ENCODE measurements around the gene PGP.

The PGP gene

DNA sequence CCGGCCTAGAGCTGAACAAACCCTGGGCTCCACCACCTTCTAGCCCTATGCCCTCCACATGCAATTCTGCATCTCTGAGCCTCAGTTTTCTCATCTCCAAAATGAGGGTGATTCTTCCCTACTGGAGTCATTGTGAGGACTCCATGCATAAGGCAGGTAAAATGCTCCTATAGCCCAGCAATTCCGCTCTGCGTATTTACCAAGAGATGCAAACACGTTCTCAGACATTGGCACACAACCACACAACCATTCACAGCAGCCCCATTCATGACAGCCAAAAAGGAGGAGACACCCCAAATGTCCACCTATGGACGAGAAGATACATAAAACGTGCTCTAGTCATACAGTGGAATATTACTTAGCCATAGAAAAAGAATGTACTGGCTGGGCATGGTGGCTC is 14.3 kb downstream of the PGP start:
- DNase-seq (ENCODE audit: low spot score) (no peak), FAIRE-seq (no peak)

DNA sequence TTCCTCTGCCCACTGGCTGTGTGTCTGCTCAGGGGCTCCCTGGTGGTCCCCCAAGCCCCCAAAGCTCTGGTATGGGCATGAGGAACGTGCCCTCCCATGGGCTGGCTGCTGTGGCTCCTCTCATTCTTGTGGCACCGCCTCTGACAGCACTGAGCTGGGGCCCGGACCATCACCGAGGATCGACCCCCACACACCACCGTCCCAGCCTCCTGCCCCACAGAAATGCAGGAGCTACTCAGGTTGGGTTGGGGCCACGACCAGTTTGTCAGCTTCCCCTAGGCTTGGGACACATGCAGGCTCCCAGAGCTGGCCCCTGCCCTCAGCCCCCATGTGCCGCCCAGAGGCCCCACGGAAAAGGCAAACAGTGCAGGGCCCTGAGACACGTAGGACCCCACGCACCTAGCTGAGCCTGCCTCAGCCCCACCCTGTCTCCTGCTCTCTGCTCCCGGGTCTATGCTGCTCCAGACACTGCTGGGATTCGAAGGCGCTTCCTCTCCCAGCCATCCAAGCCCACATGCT is 15.0 kb downstream of the PGP start:
- DNase-seq (ENCODE audit: low spot score) (no peak), FAIRE-seq (no peak)

DNA sequence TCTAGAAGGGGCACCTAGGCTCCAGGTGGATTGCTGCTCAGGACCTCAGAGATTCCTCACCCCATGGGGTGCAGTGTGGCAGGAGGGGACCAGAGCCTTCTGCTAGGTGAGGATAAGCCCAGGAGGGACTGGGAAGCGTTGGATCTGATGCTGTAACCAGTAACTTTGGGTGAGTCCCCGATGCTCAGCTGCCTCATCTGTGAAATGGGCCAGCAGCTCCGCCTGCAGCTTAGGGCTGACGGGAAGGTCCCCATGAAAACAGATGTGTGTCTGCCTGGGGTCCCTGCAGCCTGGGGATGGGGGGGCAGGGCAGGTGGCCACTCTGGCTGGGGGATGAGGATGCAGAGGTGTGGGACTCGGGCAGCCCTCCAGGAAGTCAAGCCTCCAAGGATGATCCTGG is 15.5 kb downstream of the PGP start:
- FAIRE-seq: no peak
- DNase-seq (ENCODE audit: low spot score): no peak

DNA sequence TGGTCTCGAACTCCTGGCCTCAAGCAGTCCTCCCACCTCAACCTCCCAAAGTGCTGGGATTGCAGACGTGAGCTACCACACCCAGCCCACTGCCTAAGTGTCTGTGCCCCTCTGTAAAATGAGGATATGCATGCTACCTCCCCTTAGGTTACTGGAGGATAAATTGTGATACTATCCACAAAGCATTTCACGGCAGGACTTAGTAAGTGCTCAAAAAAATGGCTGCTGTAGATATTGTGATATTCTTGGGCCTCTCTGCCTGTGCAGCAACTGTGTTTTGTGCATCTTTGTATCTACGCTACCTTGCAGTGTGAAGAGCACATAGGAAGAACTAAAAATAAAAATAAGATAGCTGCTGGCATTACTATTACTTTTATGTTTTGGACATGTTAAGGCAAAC is 16.4 kb downstream of the PGP start:
- FAIRE-seq (no peak), DNase-seq (ENCODE audit: low spot score) (no peak)

DNA sequence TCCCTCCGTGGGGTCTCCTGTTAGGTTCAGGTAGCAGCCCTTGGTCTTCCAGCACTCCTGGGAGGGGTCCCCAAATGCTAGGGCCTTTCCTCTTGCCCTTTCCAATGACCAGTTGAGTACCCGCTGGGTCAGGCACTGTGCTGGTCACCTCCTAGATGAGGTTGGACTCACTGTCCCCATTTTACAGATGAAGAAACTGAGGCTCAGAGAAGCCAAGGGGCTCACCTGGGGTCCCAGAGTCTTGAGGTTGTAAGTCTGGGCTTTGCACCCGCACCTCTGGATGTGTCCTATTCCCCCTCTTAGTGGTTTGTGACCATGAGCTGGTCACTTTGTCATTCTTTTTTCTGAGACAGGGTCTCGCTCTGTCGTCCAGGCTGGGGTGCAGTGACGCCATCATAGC is 16.9 kb downstream of the PGP start:
- FAIRE-seq: no peak

DNA sequence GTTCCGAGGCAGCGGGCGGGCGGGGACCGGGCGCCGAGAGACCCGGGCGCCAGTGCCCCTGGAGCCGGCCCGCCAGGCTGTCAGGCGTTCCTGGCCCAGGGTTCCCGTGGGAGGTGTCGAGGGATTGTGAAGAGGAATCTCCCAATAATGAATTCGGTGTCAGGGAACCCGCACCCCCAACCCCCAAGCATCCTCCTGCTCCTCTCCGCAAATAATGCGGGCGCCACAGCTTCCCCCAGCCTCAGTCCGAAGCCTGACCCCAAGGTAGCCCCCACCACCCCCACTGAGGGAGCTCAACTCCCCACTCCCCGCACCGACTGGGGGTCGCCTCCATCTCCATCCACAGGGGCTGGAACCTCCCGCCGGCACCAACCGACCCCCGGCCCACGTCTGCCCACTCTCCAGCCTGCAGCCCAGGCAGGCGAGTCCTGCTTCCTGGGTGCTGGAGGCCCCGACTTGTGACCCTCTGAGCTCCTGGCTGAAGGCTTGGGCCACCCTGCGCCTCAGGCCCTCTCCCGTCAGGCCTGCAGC is 17.6 kb downstream of the PGP start:
- FAIRE-seq: no peak

More for the DNA sequence above, 16.9 kb downstream of the PGP start:
- DNase-seq (ENCODE audit: low spot score): no peak

DNA sequence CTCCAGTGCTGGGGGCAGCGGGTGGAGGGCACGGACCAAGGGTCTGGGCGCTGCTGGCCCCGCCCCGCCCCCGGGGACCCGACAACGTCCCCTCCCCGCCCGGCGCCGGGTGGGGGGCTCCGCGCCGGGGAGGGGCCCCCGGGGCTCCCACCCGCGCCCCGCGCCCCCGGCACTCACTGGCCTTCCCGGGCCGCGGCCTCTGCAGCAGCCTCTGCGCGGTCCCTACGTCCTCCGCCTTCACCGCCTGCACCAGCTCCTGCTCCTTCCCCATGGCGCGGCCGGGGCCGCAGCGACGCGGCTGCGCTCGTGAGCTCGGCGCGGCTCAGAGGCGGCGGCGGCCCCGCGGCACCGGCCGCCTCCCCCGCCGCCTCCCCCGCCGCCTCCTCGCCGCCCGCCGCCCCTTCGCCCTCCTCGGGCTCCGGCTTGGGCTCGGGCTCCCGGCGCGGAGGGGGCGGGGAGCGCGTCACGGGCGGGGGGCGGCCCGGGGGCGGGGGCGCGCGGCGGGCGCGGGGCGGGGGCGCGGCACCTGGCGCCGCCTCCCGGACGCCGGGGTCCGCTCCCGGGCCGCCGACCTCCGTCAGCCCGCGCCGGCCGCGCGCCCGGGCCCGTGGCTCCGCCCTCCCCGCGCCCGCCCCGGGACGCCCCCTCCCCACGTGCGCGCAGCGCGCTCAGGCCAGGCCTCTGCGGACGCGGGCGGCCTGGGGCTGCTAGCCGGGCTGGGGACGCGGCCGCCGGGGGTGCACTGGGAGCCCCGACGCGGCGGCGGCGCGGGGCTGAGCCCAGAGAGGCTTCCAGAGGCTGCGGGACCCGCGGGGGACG is 18.3 kb downstream of the PGP start, which contains the start of gene CASKIN1:
CASKIN1 (minus strand) TSS at position 444 of the 819 bp plus-strand sequence; CDS start at position 271, 173 bp downstream.
- FAIRE-seq (peak; percentile 9), DNase-seq (ENCODE audit: low spot score) (peak; percentile 52)

More for the DNA sequence above, 17.6 kb downstream of the PGP start:
- DNase-seq (ENCODE audit: low spot score): no peak

DNA sequence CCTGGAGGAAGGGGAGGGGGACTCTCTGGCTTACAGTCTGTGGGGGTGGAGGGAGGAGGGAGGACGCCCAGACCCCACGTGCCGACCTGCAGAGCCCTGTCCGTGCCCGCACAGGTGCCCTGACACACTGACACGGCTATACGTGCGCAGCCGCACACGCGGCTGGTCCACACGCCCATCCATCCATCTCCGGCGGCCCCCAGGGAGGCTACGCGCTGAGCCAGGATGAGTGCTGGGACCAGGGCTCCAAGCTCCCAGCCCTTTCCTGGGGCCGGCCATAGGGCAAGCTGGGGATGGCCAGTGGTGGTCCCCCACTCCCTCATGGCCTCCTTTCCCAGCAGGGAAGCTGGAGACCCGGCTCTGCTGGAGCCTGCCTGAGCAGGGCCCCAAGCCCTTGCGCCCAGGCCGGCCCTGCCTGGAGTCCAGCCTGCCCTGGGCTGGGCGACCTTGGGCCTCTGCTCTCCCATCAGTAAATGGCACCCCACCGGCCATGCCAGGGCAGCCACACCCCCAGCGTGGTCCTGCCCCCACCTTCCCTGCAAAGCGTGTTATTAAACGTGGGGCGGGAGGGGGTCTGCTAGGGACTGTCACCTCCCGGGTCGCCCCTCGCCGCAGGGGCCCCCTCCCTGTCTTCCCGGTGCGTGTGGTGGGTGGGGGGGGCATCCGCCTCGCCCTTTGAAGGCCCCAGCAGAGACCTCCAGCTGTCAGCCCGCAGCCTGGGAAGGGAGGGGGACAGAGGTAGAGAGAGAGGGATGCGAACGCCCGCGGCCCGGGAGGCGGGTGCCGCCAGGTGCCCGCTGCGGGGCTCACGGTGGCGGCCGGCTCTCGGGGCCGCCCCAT is 19.1 kb downstream of the PGP start:
- DNase-seq (ENCODE audit: low spot score) (no peak), FAIRE-seq (peak; percentile 65)

DNA sequence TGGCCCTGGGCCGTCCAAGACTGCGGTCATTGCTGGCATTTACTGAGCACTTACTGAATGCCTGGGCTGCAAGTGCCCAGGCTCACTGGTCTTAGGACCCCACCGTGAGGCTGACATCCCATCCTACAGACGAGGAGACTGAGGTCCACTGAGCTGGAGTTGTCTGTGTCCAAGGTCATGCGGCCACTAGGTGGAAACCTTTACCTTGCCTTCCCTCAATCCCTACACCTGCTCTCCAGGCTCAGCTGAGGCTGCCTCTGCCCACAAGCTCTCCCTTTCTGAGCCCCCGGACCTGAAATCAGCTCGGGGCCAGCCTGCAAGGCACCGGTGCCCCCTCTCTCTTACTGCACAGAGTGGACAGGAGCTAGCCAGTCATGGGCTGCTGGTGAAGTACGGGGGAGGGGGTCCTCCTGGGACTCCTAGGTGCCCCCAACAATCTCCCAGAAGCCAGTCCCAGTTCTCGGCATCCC is 19.8 kb downstream of the PGP start:
- DNase-seq (ENCODE audit: low spot score): peak; percentile 69
- FAIRE-seq: peak; percentile 65

DNA sequence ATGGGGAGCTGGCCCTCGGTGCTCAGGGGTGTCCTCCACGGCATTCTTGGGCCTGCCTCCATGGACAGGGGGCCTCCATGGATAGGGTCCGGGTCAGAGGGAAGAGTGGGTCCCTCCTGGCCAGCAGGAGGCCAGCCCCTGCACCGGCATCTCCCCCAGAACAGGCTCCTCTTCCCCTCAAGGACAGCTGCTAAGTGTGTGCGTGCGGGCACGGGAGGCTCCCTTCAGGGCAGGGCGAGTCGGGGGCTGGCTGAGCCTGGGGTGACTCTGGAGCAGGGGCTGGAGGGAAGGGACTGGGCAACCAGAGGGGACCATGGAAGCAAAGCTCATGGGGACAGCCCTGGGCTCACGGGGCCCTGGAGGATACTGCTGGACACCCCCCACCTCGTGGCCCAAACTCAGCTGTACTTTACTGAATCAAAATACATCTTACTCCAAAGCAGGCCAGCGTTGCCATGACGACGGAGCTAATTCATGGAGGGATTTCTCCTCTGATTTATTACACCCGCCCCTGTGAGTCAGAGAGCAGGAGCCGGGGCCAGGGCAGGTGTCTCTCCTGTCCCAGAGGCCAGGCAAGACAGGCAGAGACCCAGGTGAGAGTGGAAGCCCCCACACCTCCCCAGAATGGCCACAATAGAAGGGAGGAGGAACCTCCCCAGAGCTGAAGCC is 20.3 kb downstream of the PGP start:
- FAIRE-seq: no peak

DNA sequence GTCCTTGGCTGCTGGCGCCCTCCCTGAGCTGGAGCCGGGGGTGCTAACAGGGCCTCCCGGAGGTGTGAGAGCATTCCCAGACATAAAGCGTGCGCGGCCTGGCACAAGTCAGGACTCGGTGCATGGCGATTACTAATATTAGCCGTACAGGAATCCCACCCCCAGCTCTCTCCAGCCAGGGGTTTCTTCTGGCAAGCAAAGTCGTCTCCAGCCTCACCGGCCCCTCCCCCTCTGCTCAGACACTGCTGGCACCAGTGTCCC is 23.3 kb downstream of the PGP start:
- FAIRE-seq (no peak), DNase-seq (ENCODE audit: low spot score) (no peak)

More for the DNA sequence above, 20.3 kb downstream of the PGP start:
- peak; percentile 58 for DNase-seq (ENCODE audit: low spot score)

DNA sequence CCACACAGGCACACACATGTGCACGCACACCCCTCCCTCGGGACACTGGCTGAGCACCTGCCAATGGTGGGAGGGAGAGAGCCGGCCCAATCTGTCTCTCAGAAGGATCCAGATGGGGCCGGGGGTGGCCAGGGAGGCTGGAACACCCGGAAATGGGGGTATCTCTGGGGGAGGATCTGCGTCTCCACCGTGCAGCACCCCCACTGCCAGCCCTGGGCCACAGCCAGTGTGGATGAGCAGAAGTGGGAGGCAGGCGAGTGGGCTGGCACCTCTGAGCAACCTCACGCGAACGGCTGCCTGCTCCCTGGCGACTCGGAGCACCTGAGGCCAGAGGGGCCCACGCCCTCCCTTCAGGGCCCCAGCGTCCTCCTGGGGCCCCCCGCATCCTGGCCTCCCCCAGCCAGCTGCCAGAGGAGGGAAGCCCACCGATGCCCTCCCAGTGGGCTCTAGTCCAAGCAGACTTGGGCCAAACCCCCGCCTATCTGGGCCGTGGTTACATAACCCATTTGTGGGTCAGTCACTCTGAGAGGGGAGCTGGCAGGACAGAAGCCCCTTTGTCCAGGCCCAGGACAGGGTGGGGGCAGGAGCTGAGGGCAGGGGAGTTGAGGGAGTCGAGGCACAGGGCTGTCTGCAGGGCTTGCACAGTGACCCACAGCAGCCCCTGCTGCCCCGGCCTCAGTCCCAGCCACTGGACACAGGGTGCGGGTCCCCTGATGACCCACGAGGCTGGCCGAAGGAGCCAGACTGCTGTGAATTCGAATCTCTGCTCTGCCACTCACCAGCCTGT is 23.8 kb downstream of the PGP start:
- FAIRE-seq: no peak
- DNase-seq (ENCODE audit: low spot score): no peak

DNA sequence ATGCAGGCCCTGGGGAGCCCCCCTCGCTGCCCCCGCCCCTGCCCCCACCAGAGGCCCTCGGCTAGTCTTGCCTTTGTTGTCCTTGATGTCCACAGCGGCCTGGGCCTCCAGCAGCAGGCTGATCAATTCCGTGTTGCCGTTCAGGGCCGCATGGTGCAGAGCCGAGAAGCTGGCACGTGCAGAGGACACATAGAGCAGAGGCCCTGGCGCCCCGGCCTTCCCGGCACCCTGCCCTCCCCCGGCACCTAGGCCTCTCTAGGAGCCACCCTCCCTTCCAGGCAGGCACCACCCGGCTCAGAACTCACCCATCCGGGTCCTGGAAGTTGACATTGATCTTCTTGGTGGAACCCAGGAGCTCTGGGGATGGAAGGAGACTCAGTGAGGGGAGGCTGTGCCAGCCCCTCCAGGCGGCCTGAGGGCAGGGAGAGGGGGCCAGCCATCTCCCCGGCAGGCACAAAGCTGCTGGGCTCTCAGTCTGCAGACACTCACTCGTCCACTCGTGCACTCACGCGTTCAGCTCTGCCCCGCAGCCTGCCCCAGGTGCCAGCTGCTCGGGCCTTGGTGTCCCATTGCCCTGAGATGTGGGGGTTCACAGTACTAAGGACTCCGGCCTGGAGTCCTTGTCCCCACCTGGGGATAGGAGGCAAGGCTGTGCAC is 24.5 kb downstream of the PGP start:
- DNase-seq (ENCODE audit: low spot score) (no peak), FAIRE-seq (no peak)

DNA sequence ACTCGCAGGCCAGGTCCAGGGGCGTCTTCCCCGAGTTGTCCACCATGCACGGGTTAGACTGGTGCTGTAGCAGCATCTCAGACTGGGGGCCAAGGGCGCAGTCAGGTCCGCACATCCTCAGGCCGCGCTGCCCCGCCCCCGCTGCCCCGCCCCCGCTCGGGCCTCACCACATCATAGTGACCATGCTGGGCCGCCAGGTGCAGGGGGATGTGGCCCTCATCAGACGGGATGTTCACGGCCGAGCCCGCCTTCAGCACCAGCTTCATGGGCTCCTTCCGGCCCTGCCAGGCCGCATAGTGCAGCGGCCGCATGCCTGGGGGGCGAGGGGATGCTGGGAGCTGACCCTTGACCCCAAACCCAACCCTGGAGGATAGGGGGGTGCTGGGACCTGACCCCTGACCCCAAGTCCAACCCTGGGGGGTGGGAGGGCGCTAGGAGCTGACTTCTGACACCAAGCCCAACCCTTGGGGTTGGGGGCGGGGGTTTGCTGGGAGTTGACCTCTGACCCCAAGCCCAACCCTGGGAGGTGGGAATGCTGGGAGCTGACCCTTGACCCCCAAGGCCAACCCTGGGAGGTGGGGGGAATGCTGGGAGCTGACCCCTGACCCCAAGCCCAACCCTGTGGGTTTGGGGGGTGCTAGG is 25.3 kb downstream of the PGP start:
- FAIRE-seq (no peak), DNase-seq (ENCODE audit: low spot score) (no peak)

DNA sequence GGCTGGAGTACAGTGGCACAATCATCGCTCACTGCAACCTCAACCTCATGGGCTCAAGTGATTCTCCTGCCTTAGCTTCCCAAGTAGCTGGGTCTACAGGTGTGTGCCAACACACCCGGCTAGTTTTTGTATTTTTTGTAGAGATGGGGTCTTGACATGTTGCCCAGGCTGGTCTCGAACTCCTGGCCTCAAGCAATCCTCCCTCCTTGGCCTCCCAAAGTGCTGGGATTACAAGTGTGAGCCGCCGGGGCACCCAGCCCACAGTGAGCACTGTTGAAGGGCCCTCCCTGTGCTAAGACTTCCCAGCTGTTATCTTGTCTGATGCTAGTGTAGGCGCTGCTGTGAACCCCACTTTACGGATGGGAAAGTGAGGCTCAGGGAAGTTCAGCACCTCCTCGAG is 26.2 kb downstream of the PGP start:
- no peak for DNase-seq (ENCODE audit: low spot score)
- FAIRE-seq: no peak

DNA sequence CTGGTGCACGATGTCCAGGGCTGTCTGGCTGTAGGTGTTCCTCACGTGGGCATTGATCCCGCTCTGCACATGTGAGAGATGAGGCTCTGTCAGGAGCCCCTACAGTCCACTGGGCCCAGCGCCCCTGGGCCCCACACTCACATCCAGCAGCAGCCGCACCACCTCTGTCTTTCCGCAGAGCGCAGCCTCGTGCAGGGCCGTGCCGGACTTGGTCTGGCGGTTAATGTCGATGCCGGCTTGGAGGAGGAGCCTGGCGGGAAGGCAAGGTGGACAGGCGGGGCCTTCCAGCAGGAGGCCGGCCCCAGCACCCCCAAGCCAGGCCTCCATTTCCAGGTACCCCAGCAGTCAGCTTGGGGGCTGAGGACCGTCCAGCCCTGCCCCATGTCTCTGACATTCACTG is 27.4 kb downstream of the PGP start:
- DNase-seq (ENCODE audit: low spot score): no peak
- no peak for FAIRE-seq

DNA sequence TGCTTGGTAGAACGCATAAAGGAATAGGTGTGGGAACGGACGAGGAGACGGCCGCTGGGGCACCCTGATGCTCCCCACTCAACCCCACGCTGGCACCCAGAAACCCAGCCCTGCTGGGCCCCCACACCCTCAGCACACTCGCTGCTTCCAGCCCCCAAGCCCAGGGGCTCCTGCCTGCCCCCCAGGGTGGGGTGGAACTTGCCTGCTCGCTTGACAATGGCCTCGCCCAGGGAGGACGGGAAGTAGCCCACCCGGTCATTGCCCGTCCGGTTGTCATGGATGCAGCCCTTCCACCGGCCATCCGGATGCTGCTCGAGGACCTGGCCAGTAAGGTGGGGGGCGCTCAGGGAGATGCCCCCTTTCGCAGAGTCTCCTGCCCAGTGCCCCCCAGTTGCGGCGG is 28.1 kb downstream of the PGP start:
- DNase-seq (ENCODE audit: low spot score) (no peak), FAIRE-seq (no peak)

DNA sequence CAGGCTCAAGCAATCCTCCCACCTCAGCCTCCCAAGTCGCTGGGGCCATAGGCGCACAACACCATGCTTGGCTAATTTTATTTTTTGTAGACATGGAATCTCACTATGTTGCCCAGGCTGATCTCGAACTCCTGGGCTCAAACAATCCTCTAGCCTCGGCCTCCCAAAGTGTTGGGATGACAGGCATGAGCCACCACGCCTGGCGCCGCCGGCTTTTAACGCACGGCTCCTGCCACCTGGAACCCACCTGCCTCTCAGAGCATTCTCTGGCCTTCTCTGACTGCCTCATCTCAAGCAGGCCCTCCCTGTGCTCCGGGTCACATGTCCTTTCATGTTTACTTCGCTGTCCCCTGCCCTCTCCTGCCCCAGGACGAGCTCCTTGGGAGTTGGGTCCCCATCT is 28.6 kb downstream of the PGP start:
- no peak for DNase-seq (ENCODE audit: low spot score)
- no peak for FAIRE-seq

DNA sequence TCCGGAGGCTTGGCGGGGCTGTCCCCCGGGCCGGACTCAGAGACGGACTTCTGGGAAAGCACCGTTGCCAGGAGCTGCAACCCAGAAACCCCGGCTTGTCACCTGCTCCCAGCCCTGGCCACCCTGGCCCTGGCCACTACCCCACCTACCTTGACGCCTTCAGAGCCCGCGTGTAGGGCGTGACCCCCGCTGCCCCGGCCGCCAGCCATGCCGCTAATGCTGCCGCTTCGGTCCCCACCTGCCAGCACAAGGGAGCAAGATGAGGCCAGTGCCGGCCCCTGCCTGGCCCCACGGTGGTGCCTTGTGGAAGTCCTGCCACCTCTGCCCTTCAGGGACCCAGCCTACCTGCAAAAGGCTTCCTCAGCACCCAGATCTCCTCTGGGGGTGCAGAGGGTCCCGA is 29.7 kb downstream of the PGP start:
- FAIRE-seq (no peak), DNase-seq (ENCODE audit: low spot score) (no peak)

DNA sequence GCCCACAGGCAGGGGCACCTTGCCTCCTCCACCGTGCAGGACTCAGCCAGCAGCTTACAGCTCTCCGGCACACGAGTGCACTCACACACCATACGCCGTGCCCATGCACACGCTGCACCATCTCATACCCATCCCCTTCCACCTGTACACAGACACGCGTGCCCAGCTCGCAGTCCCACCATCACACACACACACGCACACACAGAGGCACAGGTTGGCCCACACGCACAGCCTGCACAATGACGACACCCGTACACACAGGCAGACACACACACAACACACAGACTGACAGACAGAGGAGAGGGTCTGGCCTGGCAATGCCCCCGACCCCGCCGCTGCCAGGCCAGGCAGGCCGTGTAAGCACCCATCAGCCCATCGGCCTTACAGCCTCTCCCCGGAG is 30.3 kb downstream of the PGP start:
- DNase-seq (ENCODE audit: low spot score) (no peak), FAIRE-seq (peak; percentile 59)
